Activated T-cell treated with anti-CD3 and anti-CD28 coated beads, Interleukin-2, amount 50 U/mL, for 72 hours (primary cell): Measurements from ENCODE around the gene ZNF511. TPM values are rescaled to one million over a fixed set of nuclear protein-coding genes. Genes with fewer than 3 reads are reported as not detected.
A peak's percentile ranks its signal among the peaks of the same experiment; 100 is the strongest.

Experiments
- ATAC-seq, 2 donors: fragments of 150-1000 bp; cut with Tn5 transposase; replicated peaks in 1 of 2; 2 replicates each; pipeline ENCODE4 v1.10.0; 2021; ENCODE audit warnings: moderate library complexity in 2 of 2, mild to moderate bottlenecking in 1 of 2
- DNase-seq, 2 donors: peaks; one replicate each; pipeline ENCODE4 v3.0.0; 2021 to 2022; ENCODE audit warnings: mixed read lengths in 1 of 2
- H3K27ac Mint-ChIP-seq: one replicate; pipeline ENCODE4 v1.8.0; 2022; ENCODE audit warnings: mild to moderate bottlenecking, moderate library complexity, mixed read lengths
- H3K27me3 Mint-ChIP-seq: one replicate; pipeline ENCODE4 v1.8.0; 2022; ENCODE audit warnings: low read depth, mixed read lengths
- H3K36me3 Mint-ChIP-seq, 2 donors: one replicate each; pipeline ENCODE4 v1.8.0; 2022; ENCODE audit warnings: mixed read lengths in 2 of 2, mild to moderate bottlenecking in 1 of 2; ENCODE audit not compliant: insufficient read depth in 2 of 2
- H3K4me1 Mint-ChIP-seq: one replicate; pipeline ENCODE4 v1.8.0; 2022; ENCODE audit warnings: low read depth, mixed read lengths
- H3K4me3 Mint-ChIP-seq, 2 donors: one replicate each; pipeline ENCODE4 v1.8.0; 2022; ENCODE audit warnings: mild to moderate bottlenecking in 2 of 2, mixed read lengths in 2 of 2, moderate library complexity in 2 of 2
- H3K9me3 Mint-ChIP-seq, 2 donors: one replicate each; pipeline ENCODE4 v1.8.0; 2022; ENCODE audit warnings: mixed read lengths in 2 of 2
- total RNA-seq, 2 donors: library from RNA; stranded (reverse); gene quantifications; one replicate each; pipeline ENCODE4 v1.2.3, GENCODE V29; 2022

The ZNF511 gene
- total RNA-seq, 2 donors from 2014 or later: 46.1 to 49.8 TPM

DNA sequence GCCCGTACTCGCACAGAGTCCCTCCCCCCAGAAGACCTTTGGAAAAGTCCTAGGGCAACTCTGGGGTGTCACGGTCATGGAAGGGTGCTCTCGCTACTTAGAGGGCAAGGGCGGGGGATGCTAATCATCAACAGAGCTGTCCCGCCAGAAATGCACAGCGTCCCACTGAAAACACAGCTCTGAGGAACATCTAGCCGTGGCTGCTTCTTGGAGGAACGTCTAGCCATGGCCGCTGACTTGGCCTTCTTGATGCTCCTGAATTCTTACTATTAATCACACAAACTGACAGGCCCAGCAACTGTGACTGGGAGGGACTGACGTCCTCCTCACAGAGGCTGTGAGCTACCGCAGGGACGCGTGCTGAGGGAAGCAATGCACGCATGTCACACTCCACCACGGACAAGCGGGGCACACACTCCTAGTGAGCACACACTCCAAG lies 1.8 kb upstream of the ZNF511 start:
- Mint-ChIP-seq H3K27me3 (no peaks in the 10 kb centered on the region), H3K27ac (no peak overlapping the region), H3K4me1 (peaks cover 34% of the 10 kb centered on the region), H3K4me3 (peak overlapping the region; percentile 97 to 98), H3K36me3 (peaks cover 4 to 5% of the 10 kb centered on the region in 2 donors), H3K9me3 (no peaks in the 10 kb centered on the region)
- DNase-seq (no peak), ATAC-seq (no peak)

DNA sequence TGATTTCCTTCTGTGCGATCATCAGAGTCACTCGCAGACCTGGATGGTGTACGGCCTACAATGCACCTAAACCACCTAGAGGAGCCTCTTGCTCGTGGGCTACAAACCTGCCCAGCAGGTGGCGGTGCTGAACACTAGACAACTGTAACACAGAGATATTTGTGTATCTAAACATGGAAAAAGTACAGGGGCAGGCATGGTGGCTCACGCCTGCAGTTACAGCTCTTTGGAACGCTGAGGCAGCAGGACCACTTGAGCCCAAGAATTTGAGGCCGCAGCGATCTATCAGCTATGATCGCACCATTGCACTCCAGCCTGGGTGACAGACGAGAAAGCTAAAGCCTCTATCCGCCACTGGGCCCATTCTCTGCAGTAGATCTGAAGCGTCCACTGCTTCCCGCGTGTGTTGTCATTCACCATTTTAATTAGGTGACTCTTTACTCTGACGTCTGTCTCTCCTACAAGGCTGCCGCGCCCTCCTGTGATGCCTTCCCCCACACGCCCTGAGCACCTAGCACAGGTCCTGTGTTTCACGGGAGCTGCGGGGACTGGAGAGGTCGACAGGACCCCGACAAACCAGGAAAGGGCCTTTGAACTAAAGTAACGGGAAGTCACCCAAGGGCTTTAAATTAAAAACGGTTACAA lies 816 bp upstream of the ZNF511 start:
- peak overlapping the region; percentile 97 to 98 for H3K4me3 Mint-ChIP-seq
- H3K36me3 Mint-ChIP-seq: peaks cover 4 to 5% of the 10 kb centered on the region in 2 donors
- peaks cover 34% of the 10 kb centered on the region for H3K4me1 Mint-ChIP-seq
- no peaks in the 10 kb centered on the region for H3K9me3 Mint-ChIP-seq
- no peaks in the 10 kb centered on the region for H3K27me3 Mint-ChIP-seq
- DNase-seq (peak; percentile 86 to 88), ATAC-seq (peak; percentile 44 to 50)
- peak overlapping the region; percentile 99 for H3K27ac Mint-ChIP-seq

- peak overlapping the region; percentile 74 to 78 for H3K4me3 Mint-ChIP-seq
- H3K27ac Mint-ChIP-seq: peak overlapping the region; percentile 54
- H3K9me3 Mint-ChIP-seq: no peaks in the 10 kb centered on the region
- ATAC-seq: peak; percentile 88
- DNase-seq: peak; percentile 92 to 96
- no peaks in the 10 kb centered on the region for H3K27me3 Mint-ChIP-seq
- H3K36me3 Mint-ChIP-seq: peaks cover 4 to 5% of the 10 kb centered on the region in 2 donors
- peaks cover 30% of the 10 kb centered on the region for H3K4me1 Mint-ChIP-seq
Measured at GRCh38 chr10:133309100-133309719, 496 bp downstream of the ZNF511 start.

DNA sequence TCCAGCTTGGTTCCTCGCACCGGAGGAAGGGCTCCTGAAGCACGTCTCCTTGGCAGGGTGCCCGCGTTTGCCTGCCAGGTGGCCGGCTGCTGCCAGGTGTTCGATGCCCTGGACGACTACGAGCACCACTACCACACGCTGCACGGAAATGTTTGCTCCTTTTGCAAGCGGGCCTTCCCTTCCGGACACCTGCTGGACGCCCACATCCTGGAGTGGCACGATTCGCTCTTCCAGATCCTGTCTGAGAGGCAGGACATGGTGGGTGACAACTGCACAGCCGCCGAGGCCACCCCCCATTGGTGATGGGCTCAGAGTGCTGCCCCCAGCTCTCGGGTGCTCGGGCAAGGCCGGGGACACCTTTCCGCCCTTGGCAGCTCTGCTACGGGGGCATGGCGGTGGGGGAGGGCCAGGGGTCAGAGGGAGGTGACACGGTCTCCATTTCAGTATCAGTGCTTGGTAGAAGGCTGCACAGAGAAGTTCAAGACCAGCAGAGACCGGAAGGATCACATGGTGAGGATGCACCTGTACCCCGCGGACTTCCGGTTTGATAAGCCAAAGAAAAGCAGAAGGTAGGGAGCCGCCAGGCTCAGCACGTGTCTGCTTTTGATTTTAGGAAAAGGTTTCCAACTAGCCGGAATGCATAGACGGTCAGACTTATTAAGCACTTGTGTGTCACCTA lies 1.1 kb downstream of the ZNF511 start:
- peaks cover 24% of the 10 kb centered on the region for H3K4me1 Mint-ChIP-seq
- no peaks in the 10 kb centered on the region for H3K27me3 Mint-ChIP-seq
- ATAC-seq (no peak), DNase-seq (no peak)
- H3K36me3 Mint-ChIP-seq: peaks cover 4 to 5% of the 10 kb centered on the region in 2 donors
- peak overlapping the region; percentile 37 to 78 for H3K4me3 Mint-ChIP-seq
- H3K9me3 Mint-ChIP-seq: no peaks in the 10 kb centered on the region
- H3K27ac Mint-ChIP-seq: no peak overlapping the region

DNA sequence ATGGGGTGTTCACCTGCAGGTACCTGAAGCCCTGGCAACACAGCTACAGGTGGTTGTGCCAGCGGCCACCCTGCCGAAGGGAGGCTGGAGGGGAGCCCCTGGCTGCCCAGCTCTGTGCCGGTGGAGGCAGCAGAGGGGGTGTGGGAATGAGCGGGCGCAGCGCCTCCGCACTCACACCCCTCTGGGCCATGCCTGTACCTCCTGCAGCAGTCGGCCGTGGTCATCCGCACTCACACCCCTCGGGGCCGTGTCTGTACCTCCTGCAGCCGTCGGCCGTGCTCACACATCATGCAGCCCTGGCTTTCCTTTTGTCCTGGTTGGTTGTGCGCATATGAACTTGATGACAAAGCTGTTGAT lies 1.7 kb downstream of the ZNF511 start:
- Mint-ChIP-seq H3K4me1 (peaks cover 19% of the 10 kb centered on the region), H3K27ac (no peak overlapping the region), H3K36me3 (peaks cover 4 to 5% of the 10 kb centered on the region in 2 donors), H3K9me3 (no peaks in the 10 kb centered on the region), H3K27me3 (no peaks in the 10 kb centered on the region), H3K4me3 (peak overlapping the region in 1 of 2 donors; percentile 78)
- ATAC-seq (no peak), DNase-seq (no peak)

DNA sequence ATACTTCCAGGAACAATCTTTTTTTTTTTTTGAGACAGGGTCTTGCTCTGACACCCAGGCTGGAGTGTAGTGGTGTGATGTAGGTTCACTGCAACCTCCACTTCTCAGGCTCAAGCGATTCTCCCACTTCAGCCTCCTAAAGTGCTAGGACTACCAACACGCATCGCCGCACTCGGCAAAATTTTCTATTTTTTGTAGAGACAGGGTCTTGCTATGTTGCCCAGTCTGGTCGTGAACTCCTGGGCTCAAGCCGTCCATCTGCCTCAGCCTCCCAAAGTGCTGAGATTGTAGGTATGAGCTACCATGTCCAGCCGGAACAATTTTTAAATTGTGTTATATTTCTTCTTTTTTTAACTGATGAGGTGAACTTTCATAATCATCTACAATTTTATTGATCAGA lies 2.1 kb downstream of the ZNF511 start:
- DNase-seq: no peak
- Mint-ChIP-seq H3K4me3 (no peak overlapping the region), H3K27ac (no peak overlapping the region), H3K9me3 (no peaks in the 10 kb centered on the region), H3K27me3 (no peaks in the 10 kb centered on the region), H3K36me3 (peaks cover 4 to 5% of the 10 kb centered on the region in 2 donors), H3K4me1 (peaks cover 16% of the 10 kb centered on the region)
- no peak for ATAC-seq

- Mint-ChIP-seq H3K27me3 (no peaks in the 10 kb centered on the region), H3K4me1 (peaks cover 15% of the 10 kb centered on the region), H3K4me3 (no peak overlapping the region), H3K9me3 (no peaks in the 10 kb centered on the region), H3K27ac (no peak overlapping the region), H3K36me3 (peaks cover 4 to 5% of the 10 kb centered on the region in 2 donors)
- DNase-seq: no peak
- no peak for ATAC-seq
Measured at GRCh38 chr10:133311570-133311969, 2.9 kb downstream of the ZNF511 start.

- Mint-ChIP-seq H3K9me3 (no peaks in the 10 kb centered on the region), H3K27me3 (no peaks in the 10 kb centered on the region), H3K4me1 (peaks cover 9% of the 10 kb centered on the region), H3K27ac (no peak overlapping the region), H3K4me3 (no peak overlapping the region), H3K36me3 (peaks cover 4 to 5% of the 10 kb centered on the region in 2 donors)
- DNase-seq: no peak
- ATAC-seq: no peak
Measured at GRCh38 chr10:133312016-133312768, 3.5 kb downstream of the ZNF511 start.

- H3K27ac Mint-ChIP-seq: no peak overlapping the region
- ATAC-seq (no peak), DNase-seq (no peak)
- H3K4me1 Mint-ChIP-seq: peaks cover 3% of the 10 kb centered on the region
- H3K4me3 Mint-ChIP-seq: no peak overlapping the region
- no peaks in the 10 kb centered on the region for H3K27me3 Mint-ChIP-seq
- H3K36me3 Mint-ChIP-seq: peaks cover 4% of the 10 kb centered on the region in 2 donors
- no peaks in the 10 kb centered on the region for H3K9me3 Mint-ChIP-seq
Measured at GRCh38 chr10:133312769-133313145, 4.0 kb downstream of the ZNF511 start.

DNA sequence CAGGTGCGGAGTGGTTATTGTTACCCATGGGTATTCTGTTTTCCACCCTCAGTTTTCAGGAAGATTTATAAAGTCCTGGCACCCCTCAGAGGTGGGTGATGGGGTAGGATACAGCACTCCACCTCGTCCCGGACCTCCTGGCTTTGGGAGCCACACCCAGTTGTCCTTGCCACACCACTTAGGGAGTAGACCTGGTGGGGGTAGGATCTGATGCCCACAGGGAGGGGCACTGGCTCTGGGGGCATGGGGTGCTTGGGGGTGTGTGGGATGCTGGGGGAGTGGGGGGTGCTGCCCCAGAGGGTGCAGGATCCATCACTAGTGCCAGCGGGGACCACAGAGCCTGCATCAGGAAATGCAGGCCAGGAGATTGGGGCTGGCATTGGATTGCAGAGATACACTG lies 4.5 kb downstream of the ZNF511 start:
- Mint-ChIP-seq H3K4me1 (no peaks in the 10 kb centered on the region), H3K4me3 (no peak overlapping the region), H3K27ac (no peak overlapping the region), H3K9me3 (no peaks in the 10 kb centered on the region), H3K36me3 (peaks cover under 1% of the 10 kb centered on the region in 2 donors), H3K27me3 (no peaks in the 10 kb centered on the region)
- DNase-seq: no peak
- ATAC-seq: no peak

GRCh38 chr10:133314911-133315310 lies 6.2 kb downstream of the ZNF511 start:
- H3K4me1 Mint-ChIP-seq: peaks cover 10% of the 10 kb centered on the region
- H3K4me3 Mint-ChIP-seq: no peak overlapping the region
- H3K36me3 Mint-ChIP-seq: no peaks in the 10 kb centered on the region
- DNase-seq (no peak), ATAC-seq (no peak)
- H3K9me3 Mint-ChIP-seq: no peaks in the 10 kb centered on the region
- H3K27ac Mint-ChIP-seq: no peak overlapping the region
- peaks cover 8% of the 10 kb centered on the region for H3K27me3 Mint-ChIP-seq

DNA sequence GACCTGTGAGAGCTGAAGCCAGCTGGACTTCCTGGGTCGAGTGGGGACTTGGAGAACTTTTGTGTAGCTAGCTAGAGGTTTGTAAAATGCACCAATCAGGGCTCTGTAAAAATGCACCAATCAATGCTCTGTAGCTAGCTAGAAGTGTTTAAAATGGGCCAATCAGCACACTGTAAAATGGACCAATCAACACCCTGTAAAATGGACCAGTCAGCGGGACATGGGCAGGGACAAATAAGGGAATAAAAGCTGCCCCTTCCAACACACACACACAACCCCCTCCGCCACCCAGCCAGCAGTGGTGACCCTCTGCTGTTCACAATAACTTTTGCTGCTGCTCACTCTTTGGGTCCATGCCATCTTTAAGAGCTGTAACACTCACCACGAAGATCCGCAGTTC lies 7.1 kb downstream of the ZNF511 start:
- DNase-seq: no peak
- peaks cover 0 to 3% of the 10 kb centered on the region in 2 donors for H3K36me3 Mint-ChIP-seq
- H3K4me3 Mint-ChIP-seq: no peak overlapping the region
- H3K9me3 Mint-ChIP-seq: peaks cover 0 to 3% of the 10 kb centered on the region in 2 donors
- no peak overlapping the region for H3K27ac Mint-ChIP-seq
- peaks cover 8% of the 10 kb centered on the region for H3K27me3 Mint-ChIP-seq
- ATAC-seq: no peak
- H3K4me1 Mint-ChIP-seq: peaks cover 10% of the 10 kb centered on the region

GRCh38 chr10:133316266-133316665 lies 7.6 kb downstream of the ZNF511 start:
- no peak overlapping the region for H3K27ac Mint-ChIP-seq
- DNase-seq (no peak), ATAC-seq (no peak)
- H3K4me1 Mint-ChIP-seq: peaks cover 10% of the 10 kb centered on the region
- no peak overlapping the region for H3K4me3 Mint-ChIP-seq
- H3K9me3 Mint-ChIP-seq: peaks cover 0 to 3% of the 10 kb centered on the region in 2 donors
- peaks cover 8% of the 10 kb centered on the region for H3K27me3 Mint-ChIP-seq
- peaks cover 0 to 3% of the 10 kb centered on the region in 2 donors for H3K36me3 Mint-ChIP-seq
